ENCODE measurements around the gene FAM234A. TPM values are rescaled to one million over a fixed set of nuclear protein-coding genes. Genes with fewer than 3 reads are reported as not detected.

The FAM234A gene
- total RNA-seq, 2 experiments from 2014 or later, result 18.3 to 21.5 TPM

DNA sequence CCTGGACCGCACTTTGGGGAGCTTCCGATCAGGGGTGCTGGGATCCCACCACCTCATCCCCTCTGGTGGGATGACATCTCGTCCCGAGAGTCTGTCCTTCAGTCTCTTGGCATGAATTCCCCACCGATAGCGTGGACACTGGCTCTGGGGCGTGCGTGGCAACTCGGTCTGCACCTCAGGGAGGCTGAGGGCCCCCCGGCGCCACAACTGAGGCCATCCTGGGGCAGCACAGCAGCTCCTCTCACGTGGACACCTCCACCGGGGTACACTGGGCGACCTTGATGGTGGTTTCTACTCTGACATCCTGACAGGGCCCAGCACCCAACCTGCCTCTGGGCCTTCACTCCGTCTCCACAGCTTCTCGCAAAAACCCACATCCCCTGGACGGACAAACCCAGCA, 56.9 kb downstream of the FAM234A start:
- intact Hi-C loops (cut with micrococcal nuclease), result no loop called here
- Mint-ChIP-seq H3K36me3 (ENCODE audit: low read depth) (peaks cover 10% of the 10 kb centered on the region), H3K27ac (no peak overlapping the region), H3K4me1 (ENCODE audit: low read depth) (no peaks in the 10 kb centered on the region), H3K27me3 (no peaks in the 10 kb centered on the region), H3K9me3 (no peaks in the 10 kb centered on the region), H3K4me3 (no peak overlapping the region)
- ATAC-seq, result no peak
- TF ChIP-seq, protein P1, sequence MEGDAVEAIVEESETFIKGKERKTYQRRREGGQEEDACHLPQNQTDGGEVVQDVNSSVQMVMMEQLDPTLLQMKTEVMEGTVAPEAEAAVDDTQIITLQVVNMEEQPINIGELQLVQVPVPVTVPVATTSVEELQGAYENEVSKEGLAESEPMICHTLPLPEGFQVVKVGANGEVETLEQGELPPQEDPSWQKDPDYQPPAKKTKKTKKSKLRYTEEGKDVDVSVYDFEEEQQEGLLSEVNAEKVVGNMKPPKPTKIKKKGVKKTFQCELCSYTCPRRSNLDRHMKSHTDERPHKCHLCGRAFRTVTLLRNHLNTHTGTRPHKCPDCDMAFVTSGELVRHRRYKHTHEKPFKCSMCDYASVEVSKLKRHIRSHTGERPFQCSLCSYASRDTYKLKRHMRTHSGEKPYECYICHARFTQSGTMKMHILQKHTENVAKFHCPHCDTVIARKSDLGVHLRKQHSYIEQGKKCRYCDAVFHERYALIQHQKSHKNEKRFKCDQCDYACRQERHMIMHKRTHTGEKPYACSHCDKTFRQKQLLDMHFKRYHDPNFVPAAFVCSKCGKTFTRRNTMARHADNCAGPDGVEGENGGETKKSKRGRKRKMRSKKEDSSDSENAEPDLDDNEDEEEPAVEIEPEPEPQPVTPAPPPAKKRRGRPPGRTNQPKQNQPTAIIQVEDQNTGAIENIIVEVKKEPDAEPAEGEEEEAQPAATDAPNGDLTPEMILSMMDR (IDR thresholded peaks at IDR 0.05), result no peak
- ChIA-PET CTCF (no interaction called here), POLR2A (no interaction called here)
- no peak for DNase-seq

DNA sequence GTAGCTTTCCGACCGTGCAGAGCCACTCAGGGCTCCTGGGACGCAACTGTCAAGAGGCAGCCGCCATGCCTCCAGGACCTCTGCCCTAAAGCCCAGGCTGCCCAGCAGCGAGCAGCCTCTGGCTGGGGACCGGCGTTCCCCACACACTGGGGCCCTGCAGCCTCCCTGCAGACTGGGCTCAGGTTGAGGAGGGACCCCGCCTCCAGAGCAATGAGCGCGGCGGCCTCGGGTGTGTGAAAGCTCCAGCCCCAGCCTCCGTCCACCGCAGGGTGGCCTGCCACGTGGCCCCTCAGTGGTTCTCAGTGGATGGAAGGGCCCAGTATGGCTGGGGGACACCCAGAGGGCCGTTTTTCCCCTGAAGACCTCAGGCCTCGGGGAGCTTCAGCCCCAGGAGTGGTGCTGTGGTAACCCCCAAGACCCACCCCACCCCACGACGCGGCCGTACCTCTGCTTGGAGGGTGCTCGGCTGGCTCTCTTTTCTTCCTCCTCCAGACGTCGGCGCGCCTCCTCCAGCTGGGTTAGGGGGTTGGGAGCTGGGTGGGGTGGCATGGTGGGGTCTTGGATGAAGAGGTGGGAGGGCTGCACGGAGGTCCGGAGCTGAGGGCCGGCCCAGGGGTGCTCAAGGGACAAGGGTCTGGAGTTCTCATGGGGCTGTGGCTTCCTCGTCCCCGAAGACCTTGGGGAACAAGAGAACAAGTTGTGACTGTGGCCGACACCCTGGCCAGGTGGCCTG, 58.6 kb downstream of the FAM234A start:
- H3K4me1 Mint-ChIP-seq (ENCODE audit: low read depth), result no peaks in the 10 kb centered on the region
- H3K27ac Mint-ChIP-seq, result no peak overlapping the region
- no peak for DNase-seq
- H3K9me3 Mint-ChIP-seq, result no peaks in the 10 kb centered on the region
- ATAC-seq, result no peak
- peaks cover 3% of the 10 kb centered on the region for H3K36me3 Mint-ChIP-seq (ENCODE audit: low read depth)
- H3K27me3 Mint-ChIP-seq, result no peaks in the 10 kb centered on the region
- ChIA-PET POLR2A (no interaction called here), CTCF (no interaction called here)
- TF ChIP-seq, protein P1 (IDR thresholded peaks at IDR 0.05), result no peak
- no peak overlapping the region for H3K4me3 Mint-ChIP-seq
- intact Hi-C loops (cut with micrococcal nuclease), result no loop called here

- no peaks in the 10 kb centered on the region for H3K9me3 Mint-ChIP-seq
- peaks cover 3% of the 10 kb centered on the region for H3K36me3 Mint-ChIP-seq (ENCODE audit: low read depth)
- ChIA-PET POLR2A (interaction anchor here (0.6 kb wide), 1 partner anchor 110 kb away, joined by 3 read pairs; no protein-coding TSS in a partner anchor), CTCF (no interaction called here)
- DNase-seq (no peak), ATAC-seq (no peak)
- TF ChIP-seq, protein P1 (IDR thresholded peaks at IDR 0.05), result no peak
- no peak overlapping the region for H3K27ac Mint-ChIP-seq
- H3K4me1 Mint-ChIP-seq (ENCODE audit: low read depth), result no peaks in the 10 kb centered on the region
- intact Hi-C loops (cut with micrococcal nuclease), result no loop called here
- H3K4me3 Mint-ChIP-seq, result no peak overlapping the region
- no peaks in the 10 kb centered on the region for H3K27me3 Mint-ChIP-seq
These were observed 61.7 kb downstream of the FAM234A start for GRCh38 chr16:296276-296675.

GRCh38 chr16:296806-297510, 62.3 kb downstream of the FAM234A start:
- Mint-ChIP-seq H3K4me3 (no peak overlapping the region), H3K27me3 (no peaks in the 10 kb centered on the region), H3K4me1 (ENCODE audit: low read depth) (no peaks in the 10 kb centered on the region), H3K27ac (no peak overlapping the region), H3K36me3 (ENCODE audit: low read depth) (peaks cover 3% of the 10 kb centered on the region), H3K9me3 (no peaks in the 10 kb centered on the region)
- ChIA-PET POLR2A (no interaction called here), CTCF (no interaction called here)
- TF ChIP-seq, protein P1 (IDR thresholded peaks at IDR 0.05), result no peak
- intact Hi-C loops (cut with micrococcal nuclease), result no loop called here
- ATAC-seq (no peak), DNase-seq (no peak)

DNA sequence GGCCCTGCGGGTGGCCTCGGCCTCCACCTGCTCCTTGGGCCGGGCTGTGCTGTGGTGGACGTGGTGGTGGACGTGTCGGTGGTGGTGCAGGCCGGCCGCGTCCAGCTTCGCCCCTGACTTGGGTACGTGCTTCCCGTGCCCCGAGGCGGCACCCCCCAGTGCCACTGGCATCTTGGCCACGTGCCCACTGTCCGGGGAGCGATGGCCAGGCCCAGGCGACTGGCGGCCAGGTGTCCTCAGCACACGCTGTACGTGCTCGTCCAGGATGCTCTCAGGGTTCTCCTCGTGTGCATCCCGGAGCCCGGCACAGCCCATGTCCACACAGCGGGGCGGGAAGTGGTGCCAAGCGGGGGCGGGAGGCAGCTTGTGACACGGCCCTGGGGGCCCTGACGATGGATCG, 63.2 kb downstream of the FAM234A start:
- Mint-ChIP-seq H3K36me3 (ENCODE audit: low read depth) (peaks cover 3% of the 10 kb centered on the region), H3K4me3 (no peak overlapping the region), H3K27ac (no peak overlapping the region), H3K4me1 (ENCODE audit: low read depth) (no peaks in the 10 kb centered on the region), H3K9me3 (no peaks in the 10 kb centered on the region), H3K27me3 (no peaks in the 10 kb centered on the region)
- ChIA-PET CTCF (interaction anchor here (1.5 kb wide), 1 partner anchor 191 kb away, joined by 4 read pairs; no protein-coding TSS in a partner anchor), POLR2A (no interaction called here)
- intact Hi-C loops (cut with micrococcal nuclease), result no loop called here
- TF ChIP-seq, protein P1 (IDR thresholded peaks at IDR 0.05), result no peak
- no peak for DNase-seq
- no peak for ATAC-seq

Measured in activated CD8-positive, alpha-beta T cell treated with anti-CD3 and anti-CD28 coated beads for 36 hours (primary cell).